IPS-NIHi7 (cell line): ENCODE results near the gene PCSK6.

Experiments used
- DNase-seq: peaks from one replicate; pipeline ENCODE4 v3.0.0; 2012; ENCODE audit warnings: mixed read lengths; ENCODE audit errors: extremely low spot score

The PCSK6 gene

DNA sequence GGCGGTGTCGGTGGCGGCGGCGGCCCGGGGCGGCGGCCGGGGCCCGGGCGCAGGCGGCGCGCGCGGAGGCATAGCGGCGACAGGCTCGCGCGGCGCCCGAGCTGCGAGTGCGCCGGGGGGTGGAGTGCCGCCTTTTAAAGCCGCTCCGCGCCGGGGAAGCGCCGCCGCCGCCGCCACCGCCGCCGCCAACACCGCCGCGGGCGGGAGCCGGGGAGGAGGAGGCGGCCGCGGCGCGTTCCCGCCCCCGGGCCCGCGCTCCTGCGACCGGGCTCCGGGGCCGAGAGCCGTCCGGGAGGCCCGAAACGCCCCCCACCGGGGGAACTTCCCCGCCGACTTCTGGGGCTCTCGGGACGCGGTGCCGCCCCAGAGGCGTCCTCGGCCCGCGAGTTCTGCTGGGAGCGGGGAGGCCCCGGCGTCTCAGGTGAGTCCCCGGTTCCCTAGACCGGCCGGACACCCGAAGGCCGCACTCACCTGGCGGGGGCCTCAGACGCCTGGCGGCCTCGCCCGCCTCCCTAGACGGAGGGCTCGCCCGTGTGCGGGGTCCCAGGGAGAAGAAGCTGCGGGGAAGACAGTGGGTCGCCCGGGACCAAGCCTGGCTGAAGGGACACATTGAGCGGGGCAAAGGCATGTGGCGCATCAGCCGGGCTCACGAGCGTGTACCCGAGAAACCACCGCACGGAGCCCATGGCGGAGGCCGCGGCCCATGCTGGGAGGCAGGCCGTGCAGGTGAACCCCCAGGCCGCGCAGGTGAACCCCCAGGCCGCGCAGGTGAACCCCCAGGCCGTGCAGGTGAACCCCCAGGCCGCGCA, at the start of gene PCSK6:
TSS of gene PCSK6 (minus strand) at position 109 of the 809 bp plus-strand sequence. CDS start at position 72, 37 bp downstream.
- DNase-seq, result peak; percentile 72

DNA sequence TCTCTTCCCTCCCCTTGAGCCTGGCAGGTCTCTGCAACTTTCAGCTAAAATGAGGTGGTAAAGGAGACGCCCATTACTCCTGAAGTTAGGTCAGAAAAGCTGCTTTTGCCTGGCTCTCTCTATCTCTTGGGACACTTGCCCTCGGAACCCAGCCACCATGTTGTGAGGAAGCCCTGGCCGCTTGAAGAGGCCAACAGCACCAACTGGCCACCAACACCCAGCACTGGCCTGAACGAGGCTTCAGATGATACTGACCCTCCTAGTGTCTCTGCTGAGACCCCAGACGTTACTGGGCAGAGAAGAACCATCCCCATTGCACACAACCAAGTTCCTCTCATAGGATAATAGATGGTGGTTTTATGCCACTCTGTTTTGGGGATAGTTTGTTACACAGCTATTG, 49.5 kb upstream of the PCSK6 start:
- DNase-seq, result no peak

DNA sequence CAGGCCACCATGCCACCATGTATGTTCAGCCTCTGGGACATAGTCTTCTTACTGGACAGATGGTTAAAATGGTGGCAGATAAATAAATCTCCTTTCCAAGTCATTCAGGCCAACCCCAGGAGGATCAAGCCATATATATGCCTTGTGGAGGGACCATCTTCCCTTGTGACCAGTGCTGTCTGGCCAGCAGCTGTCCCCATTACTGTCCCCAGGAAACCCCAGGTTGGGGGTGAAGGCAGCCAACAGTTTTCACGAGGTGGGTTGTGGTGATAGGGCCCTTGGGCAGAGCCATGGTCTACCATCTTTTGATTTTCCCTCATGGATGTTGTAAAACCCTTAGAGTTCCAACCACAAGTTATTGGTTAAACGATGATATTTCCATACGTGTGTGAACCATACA, 48.7 kb upstream of the PCSK6 start:
- DNase-seq, result no peak

DNA sequence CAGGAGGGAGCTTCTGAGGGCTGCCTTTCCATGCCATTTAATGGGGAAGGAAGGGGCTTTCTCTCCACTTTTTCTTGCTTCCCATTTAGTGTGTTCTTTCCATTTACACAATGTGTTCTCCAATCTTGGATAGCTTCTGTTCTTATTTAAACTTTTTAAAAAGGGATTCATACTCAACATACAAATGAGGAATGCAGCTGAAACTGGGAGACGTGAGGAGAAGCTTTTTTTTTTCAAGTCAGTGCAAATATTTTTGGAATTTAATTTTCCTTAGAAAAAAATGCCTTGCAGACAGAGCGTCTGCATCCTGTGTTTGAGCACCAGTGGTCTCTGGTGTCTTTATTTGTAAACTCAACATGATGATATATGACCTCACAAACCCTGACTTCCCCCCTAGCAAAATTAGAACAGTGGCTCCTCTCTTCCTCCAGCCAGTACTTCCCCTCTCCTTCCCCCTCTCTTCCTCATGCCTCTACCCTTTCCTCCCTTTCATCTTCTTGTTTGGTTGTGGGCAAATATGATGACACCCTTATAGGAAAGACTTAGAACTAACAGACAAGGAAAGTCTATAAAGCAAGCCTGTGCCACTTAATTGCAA, 48.1 kb upstream of the PCSK6 start:
- no peak for DNase-seq

DNA sequence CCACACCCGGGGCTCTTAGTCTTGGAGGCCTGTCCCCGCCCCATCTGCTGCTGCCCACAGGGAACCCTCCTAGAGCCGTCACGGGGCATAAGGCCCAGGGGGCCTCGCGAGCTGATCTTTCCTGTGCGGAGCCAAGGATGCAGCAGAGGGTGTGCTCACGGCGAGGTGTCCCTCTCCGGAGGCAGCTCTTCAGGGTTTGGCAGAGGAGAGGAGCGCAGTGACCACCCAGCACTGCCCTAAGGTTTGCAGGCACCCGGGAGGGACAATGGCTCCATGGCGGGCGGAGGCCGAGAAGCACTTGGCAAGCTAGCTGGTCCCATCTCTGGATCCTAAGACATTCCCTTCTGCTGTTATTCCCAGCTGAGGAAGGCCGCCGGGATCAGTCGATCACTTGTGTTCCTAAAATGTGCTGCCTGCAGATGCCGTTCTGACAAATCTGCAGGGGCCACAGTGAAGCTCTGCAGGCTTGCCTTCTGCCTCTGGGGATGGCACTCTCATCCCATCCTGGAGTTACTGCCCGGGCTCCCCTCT, 47.4 kb upstream of the PCSK6 start:
- no peak for DNase-seq

DNA sequence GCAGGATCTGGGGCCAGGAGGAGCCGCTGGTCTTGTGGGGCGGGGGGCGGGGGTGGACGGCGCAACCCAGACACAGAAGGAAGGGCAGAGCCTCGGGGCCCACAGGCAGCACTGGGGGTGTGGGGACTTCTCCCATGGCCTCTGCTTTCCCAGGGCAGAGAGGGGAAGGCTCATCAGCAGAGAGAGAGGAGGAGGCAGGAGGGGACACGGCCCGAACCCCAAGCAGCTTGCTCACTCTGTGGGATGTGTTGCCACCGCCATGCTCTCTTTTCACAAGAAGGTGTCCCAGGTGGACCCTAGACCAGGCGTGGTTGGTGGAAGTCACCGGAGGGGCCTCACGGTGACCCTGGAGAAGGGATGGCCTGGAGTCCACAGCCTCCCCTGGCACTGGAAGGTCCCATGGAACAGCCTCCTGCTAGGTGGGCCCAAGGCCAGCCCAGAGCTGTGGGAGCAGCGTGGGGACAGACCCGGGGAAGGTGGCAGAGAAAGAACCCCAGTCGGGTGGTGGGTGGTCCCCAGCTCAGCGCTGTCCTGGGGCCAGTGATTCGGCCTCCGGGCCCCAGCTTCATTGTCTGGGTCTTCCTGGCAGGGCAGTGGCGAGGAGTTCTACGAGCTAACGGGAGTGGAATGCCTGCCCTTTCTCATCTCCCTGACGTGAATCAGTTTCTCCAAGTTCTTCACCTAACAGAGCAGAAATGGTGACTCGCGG, 46.8 kb upstream of the PCSK6 start:
- no peak for DNase-seq

DNA sequence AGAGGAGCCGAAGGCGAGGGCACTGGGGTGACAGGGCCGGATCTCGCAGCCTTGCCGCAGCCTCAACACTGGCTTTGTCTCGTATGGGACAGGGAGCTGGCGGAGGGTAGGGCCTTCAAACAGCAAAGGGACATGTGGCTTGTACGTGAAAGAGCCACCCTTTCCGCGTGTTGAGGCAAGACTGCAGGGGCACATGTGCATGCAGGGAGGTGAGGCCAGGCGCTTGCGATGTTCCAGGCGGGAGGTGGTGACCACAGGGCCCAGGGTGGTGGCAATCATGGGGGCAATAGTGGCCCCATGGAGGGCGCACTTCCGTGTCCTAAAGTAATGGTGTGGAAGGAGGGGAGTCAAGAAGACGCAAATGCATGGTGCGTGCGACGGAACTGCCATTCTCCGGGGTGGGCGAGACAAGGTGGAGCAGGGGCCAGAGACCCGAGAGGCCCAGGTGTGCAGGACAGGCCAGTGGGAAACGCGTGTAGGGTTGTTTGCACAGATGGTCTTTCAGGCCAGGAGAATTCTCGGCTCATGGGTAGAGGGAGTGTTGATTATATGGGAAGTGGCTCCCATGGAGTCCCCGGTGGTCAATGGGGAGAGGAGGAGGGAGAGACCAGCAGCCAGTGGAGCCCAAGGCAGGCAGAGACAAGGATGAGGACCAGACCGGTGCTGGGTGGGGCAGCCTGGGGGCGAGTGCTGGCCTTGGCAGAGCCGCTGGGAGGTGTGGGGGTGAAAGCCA, 45.8 kb upstream of the PCSK6 start:
- DNase-seq, result peak; percentile 10

DNA sequence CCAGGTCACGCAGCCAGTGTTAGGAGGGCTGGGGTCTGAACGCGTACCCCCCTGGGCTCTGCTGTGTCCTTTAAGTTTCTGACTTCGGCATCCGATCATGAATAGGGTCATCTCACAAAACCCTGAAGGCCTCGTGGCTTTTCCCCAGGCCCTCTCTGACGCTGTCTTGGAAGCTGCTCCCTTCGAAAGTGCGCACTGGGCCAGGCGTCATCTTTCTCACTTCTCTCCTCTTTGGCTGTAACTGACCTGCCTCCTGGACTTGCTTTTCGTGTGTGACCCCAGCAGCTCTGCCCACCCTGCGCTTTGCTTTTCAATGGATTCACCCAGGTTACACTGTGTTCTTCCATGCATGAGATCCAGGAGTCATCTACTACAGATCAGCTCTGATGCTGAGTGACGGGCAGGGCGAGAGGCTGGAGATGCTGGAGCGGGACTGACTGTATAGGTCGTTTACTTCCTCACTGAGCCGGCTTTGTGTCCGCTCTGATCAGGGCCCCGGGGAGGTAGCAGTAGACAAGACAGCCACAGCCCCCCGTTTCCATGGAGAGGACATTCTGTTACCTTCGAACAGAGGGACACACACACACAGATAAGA, 45.0 kb upstream of the PCSK6 start:
- DNase-seq, result no peak

DNA sequence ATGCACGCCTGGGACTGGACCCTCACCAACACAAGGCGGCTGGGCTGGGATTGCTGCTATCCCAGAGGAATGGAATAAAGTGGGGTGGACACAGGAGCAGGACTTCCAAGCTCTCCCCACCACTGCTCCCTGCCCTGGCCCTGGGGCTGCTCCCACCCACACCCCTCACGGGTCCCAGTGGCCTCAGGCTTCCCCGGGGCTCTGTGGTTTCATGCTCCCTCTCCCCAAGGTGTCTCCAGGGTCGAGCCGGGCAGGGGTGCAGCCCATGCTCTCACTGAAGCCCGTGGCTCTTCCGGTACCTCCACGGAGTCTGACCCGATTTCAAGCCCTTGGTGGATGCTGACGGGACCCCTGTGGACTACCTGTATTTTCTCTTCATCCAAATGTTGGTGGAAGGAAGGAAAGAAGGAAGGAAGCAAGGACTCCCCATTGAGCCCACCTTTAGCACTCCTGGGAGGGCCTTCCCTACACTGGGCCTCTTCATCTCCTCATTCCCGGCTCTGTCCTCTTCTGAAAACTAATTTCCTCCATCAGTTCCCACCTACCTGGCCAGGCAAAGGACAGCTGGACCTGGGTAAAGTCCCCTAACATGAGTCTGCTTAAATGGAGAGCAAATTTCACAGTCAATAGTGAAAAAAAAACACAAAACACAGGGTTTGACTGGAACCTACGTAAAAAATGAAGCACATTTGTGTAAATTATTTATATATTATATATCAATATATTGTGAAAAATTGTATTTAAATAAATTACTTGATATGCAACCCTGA, 44.0 kb upstream of the PCSK6 start:
- DNase-seq, result no peak

DNA sequence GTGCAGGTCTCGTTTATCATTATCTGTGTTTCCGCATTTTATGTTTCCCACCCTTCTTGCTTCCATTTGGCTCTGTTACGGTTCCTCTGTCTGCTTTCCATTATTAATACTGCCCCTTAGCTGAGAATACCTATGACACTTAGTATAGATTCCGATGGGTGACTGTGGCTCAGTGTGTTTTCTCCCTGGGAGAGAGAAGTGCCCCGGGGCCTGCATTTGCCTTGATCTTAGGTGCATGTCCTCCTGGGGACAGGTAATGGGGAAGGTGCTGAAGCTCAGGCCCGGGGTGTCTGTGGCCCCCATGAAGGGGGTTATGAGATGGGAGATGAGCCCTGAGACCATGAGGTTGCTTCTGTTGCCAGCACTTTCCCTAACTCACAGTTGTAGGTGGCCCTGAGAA, 43.4 kb upstream of the PCSK6 start:
- no peak for DNase-seq

DNA sequence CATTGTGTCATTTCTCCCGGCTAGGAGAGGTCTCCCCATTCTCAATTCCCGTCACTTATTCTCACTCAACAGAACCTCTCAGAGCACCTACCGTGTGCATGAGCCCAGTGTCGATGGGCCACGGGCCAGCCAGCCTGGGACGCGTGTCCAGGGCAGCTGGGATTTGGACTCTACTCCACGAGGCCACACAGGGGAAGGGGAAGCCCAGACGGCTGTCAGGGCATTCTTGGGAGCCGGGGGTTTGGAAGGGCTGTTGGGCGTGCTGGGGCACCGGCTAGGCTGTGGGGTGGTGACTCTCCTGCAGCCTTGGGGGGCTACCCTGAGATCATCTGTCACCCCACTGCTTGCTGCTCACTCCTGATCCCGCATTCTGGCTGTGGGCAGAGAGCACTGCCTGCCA, 41.7 kb upstream of the PCSK6 start:
- no peak for DNase-seq

DNA sequence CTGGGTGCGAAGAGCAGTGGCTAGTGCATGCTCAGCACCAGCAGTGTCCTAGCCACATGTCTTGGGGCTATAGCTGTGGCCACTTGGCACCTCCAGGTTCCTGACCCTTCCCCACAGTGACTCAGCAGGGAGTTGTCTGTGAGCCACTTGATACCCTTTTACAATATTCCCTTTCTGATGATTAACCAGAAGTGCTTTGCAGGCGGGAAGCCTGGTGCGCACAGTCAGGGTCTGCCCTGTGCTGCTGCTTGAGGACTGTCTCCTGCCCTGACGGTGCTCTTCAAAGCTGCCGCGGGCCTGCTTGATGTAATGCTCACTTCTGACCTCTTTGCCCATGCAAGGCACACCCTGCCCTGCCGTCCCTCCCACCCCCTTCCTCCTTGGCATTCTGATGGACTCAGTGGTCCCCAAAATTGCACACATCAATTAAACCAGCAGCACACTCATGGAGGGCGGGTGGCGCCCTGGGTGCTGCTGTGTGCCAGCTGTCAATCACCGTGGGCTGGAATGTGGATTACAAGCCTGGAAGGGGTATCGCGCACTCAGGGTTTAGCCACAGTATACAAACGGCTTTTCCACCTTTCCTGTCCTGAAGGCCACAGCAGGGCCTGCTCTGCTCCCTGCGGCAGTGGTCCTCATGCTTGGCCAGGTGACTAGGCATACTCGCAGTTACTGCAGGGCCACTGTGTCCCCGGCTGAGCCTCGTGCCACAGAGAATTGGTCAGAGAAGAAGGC, 40.9 kb upstream of the PCSK6 start:
- no peak for DNase-seq

DNA sequence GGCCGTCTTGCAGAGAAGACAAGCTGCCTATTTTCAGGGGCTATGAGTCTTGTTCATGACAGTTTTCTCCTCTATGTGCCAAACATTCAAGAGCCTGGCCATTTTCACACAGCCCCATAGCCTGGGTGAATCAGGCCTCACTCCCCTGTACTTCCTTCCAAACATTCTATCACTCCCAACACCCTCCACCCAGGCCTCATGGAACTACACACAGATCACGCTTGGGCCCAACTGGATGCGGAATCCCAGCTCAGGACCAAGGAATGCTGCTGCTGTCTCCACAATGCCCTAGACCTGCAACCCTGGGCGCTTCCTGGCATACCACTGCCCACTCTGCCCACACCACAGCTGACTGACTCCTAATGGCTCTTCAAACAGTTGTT, 39.4 kb upstream of the PCSK6 start:
- no peak for DNase-seq

DNA sequence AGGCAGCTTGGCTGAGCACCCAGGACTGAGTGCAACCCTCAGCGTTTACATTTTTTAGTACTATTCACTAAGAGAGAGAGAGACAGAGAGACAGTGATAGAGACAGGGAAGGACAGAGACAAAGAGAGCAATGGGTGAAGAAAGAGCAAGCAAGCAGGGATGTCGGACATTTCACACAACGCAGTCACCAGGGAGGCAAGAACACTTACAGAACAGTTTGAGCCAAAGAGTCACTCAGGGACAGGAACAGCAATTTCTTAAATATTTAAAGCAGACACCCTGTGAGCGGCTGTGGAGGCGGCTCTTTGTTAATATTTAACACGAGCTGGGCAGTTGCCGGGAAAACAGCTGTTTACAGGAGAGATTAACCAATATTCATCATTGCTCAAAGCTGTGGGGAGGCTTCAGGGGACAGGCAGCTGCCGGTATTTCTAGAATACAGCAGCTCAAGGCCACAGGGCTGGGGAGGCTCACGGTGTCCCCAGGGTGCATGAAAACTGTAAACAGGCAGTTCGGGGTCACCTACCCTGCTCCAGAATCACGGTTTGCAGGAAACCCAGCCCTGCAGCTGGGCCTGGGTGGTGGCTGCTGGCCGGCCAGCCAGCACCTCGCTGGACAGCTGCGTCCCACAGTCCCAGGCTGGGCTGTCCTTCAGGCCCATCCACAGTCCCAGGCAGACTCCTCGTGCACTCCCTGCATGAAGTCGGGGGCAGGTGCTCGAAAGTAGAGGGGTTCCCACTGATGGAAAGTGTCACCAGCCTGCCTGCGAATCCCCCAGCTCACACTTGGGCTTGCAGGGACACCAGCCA, 38.8 kb upstream of the PCSK6 start:
- no peak for DNase-seq

DNA sequence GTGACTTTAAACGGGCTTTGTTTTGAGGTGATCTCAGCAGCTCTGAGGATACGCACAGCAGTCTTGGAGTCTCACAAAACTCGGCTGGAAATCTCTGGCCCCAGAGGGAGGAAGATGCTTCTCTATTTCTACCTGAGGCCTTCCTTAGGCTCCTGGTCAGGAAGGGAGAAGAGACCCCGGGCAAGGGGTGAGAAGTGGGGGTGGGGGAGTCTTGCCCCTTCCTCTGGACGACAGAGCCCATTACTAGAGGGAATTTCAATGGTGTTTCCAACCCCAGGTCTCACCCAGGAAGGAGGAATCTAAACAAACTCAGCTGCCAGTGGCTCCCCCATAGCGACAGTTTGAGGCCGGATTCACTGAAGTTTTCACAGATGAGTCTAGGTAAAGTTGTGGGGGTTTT, 37.4 kb upstream of the PCSK6 start:
- no peak for DNase-seq

DNA sequence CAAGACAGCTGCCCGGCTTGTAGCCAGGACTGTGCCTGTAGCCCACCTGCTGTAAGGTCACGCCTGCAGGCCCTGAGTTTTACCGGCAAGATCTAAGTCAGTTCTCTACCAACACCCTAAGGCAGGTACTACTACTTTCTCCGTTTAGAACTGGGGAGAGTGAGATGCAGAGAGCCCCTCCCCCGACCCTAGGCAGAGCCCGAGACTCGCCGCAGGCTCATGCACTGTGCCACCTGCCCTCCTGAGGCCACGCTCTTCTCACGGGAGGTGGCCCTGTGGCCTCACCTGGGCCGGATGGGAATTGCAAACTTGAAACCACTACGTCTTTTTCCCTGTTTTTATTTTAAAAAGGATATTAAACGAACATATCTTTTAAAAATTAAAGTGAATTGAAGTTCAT, 36.9 kb upstream of the PCSK6 start:
- no peak for DNase-seq

DNA sequence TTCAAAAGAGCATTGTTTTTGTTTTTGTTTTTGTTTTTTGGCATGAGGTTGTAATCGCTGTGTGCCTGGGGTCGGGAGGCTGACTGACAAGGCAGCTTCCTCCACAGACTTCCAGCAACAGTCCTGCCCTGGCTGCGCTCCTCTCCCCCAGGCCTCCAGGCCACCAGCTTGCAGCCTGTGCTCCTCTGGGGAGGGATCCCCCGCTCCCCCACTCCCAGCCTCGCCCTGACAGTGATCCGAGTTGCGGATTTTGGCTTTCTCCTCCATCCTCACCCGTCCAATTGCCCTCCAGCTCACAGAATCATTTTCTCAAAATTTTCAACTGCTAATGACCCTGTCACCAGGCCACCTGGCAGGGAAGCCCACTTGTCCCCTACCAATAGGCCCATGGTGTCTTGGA, 36.5 kb upstream of the PCSK6 start:
- DNase-seq, result no peak

DNA sequence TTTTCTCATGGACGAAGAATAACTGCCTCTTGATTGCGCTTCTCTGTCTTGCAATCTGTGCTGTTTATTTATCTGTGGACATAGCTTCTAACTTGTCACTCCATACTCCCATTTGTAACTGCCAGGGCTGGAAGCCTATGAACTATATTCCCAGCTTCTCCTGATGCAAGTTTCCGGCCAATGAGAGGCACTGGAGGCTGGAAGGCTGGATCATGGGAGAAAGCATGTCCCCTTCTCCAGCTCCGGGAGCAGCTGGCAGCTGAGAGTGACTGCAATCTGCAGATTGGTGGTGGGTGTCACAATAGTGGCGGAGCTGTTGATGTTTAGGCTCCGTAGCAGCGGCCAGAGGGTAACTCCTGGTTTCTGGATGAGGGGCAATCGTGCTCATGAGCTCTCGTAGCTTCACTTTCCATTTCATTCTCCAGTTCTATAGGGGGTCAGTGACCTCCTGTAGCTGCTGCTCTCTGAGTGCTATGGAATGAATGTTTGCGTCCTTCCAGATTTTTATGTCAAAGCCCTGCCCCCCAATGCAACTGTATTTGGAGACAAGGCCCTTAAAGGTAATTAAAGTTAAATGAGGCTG, 35.7 kb upstream of the PCSK6 start:
- DNase-seq, result no peak

DNA sequence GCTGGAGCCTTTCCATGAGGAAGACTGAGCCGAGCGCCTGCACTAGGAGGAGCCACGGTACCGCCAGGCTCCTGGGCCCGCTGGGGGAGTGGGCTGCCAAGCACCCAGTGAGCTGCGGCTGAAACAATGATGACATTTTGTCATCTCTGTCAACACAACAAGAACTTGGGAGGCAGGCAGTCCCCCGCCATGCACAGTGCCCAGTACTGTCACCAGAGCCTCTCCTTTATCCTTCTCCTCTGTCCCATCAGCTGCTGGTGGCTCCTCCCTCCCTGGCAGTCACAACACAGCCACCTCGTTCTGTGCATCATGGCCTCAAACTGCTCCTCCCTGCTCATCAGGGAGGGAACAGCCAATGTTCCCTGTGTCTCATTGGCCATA, 34.0 kb upstream of the PCSK6 start:
- DNase-seq, result no peak
